LNCaP clone FGC (cell line): ENCODE data around the gene RPS23.

Source experiments
- DNase-seq: peaks from one replicate; pipeline ENCODE4 v3.0.0-alpha.2; 2011; ENCODE audit warnings: low read depth
- H3K4me3 ChIP-seq: 2 replicates; pipeline ENCODE4 v1.5.1; 2011; ENCODE audit warnings: mild to moderate bottlenecking, low read depth, low read length, control low read depth
- CTCF ChIP-seq: IDR thresholded peaks from 2 replicates; pipeline ENCODE4 v1.5.1; 2012; ENCODE audit warnings: mild to moderate bottlenecking; ENCODE audit not compliant: control insufficient read depth, insufficient read depth; ENCODE audit errors: extremely low read depth

Gene RPS23

DNA sequence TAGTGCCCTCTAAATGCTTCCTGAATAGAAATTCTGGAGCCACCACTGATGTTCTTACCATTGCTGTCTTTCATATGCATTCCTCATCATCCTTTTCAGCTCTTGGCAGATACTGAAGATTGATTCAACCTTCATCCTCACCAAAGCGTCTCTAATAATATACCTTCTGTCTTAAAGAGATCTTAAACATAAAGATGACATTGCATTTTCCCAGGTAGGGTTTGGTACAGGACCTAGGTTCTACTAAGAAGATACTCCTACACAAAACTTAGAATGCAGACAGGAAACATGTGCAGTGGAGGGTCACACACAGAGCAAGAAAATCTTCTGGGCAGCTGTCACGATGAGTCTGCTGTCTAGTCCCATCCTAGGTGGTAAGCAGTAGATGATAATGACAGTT, 41.0 kb upstream of the RPS23 start:
- no peak for DNase-seq
- no peak overlapping the region for H3K4me3 ChIP-seq
- TF ChIP-seq CTCF, result no peak

GRCh38 chr5:82314964-82315758, 37.0 kb upstream of the RPS23 start:
- TF ChIP-seq CTCF, result no peak
- DNase-seq, result no peak
- no peak overlapping the region for H3K4me3 ChIP-seq

DNA sequence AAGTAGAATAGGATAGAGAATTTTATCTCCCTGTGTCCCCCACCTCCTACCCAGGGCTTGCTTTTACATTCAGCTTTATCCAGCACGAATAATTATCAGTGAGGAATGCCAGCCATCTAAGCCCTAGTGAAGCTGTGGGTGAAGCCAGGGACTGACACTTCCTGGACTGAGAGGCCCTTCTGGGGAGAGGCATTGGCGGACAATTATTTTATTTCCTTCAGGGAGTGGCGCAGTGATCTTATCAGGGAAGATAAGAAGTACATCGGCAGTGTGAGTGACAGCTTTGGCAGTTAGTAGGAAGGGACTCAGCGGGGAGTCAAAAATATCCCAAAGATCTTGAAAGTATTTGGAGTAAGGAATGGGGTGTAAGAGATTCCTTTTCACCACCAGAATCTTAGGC, 34.9 kb upstream of the RPS23 start:
- no peak for DNase-seq
- no peak for TF ChIP-seq CTCF
- no peak overlapping the region for H3K4me3 ChIP-seq

- no peak overlapping the region for H3K4me3 ChIP-seq
- DNase-seq, result no peak
- peak; percentile 91 for TF ChIP-seq CTCF
These were observed 34.3 kb upstream of the RPS23 start for GRCh38 chr5:82312373-82312856.

DNA sequence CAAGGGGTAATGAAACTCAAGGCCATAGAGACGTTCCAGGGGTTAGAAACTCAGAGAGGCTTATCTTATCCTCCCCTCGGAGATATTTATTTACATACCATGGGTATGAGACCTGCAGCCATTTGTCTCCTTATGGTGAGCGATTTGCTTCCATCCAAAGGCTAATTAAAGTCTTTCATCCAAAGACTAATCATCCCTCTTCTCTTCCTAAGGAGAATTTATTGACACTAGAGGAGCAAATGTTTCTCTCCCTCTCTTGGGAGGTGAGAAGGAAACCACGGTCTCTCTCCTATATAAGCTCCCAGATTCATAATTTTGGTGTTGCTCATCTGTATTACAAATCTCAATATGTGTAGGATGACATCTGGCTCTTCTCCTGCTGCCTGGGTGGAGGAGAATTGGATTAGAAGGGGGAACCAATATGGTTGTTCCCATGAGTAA, 31.0 kb upstream of the RPS23 start:
- TF ChIP-seq CTCF, result no peak
- no peak overlapping the region for H3K4me3 ChIP-seq
- no peak for DNase-seq

DNA sequence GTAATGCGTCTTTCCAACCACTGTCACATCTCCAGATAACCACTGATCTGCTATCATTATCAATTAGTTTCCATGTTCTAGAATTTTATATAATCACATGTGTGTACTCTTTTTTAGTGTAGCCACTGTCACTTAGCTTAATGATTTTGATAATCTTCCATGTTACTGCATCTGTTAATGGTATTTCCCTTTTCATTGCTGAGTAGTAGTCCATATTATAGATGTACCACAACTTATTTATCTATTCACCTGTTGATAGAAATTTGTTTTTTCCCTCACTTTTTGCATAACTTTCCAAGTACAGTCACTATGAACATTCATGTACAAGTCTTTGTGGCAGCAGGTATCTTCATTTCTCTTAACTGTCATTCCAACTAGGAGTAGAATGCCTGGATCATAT, 30.3 kb upstream of the RPS23 start:
- no peak overlapping the region for H3K4me3 ChIP-seq
- no peak for TF ChIP-seq CTCF
- DNase-seq, result no peak

DNA sequence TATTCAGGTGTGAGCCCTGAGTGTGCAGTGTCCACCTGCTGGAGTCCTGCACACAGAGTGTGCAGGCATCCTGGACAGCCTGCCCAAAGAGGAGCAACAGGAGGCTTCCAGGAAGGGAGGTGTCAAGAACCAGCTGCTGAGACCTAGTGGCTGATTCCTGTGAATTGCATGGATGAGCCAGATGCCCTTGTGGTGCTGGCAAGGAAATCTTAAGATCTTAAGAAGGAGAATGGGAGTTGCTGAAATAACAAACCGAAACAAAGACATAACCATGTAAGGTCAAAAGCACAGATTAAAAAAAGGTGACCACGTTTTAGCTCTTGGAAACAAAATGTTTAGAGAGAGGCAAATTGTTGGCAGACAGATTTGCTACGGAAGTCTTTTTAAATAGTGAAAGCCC, 29.3 kb upstream of the RPS23 start:
- DNase-seq, result no peak
- no peak for TF ChIP-seq CTCF
- H3K4me3 ChIP-seq, result no peak overlapping the region
